Right forelimb (tissue), 1 donor: ENCODE measurements around the gene RAB1B.
"Not testable (repeated sequence)": the region's sequence is repeated elsewhere in the genome, so short reads cannot be mapped to it uniquely, and the experiment has no call there.

Experiments
- DNase-seq: peaks from one replicate; pipeline ENCODE4 v3.0.0-alpha.2; 2018

RAB1B gene

GRCh38 chr11:66310803-66311440 lies 42.5 kb downstream of the RAB1B start:
- DNase-seq = not testable (repeated sequence)

GRCh38 chr11:66311470-66311964 lies 43.1 kb downstream of the RAB1B start:
- DNase-seq = no peak

GRCh38 chr11:66311965-66312548 lies 43.6 kb downstream of the RAB1B start:
- peak; percentile 94 for DNase-seq

- peak; percentile 99 for DNase-seq
These were observed 44.3 kb downstream of the RAB1B start for GRCh38 chr11:66312549-66313320.

GRCh38 chr11:66313321-66314185 lies 45.1 kb downstream of the RAB1B start:
- DNase-seq = peak; percentile 90

GRCh38 chr11:66314186-66314501 lies 45.7 kb downstream of the RAB1B start:
- no peak for DNase-seq

GRCh38 chr11:66314561-66315497 lies 46.4 kb downstream of the RAB1B start:
- no peak for DNase-seq

GRCh38 chr11:66315498-66315885 lies 47.1 kb downstream of the RAB1B start:
- no peak for DNase-seq

- no peak for DNase-seq
These were observed 47.7 kb downstream of the RAB1B start for GRCh38 chr11:66315921-66316811.

GRCh38 chr11:66316849-66317251 lies 48.4 kb downstream of the RAB1B start, which contains the start of gene CD248:
TSS of gene CD248 (minus strand) at chr11:66317044. CDS start at chr11:66317027, 17 bp downstream.
- DNase-seq = peak; percentile 87

- DNase-seq = peak; percentile 77
These were observed 48.9 kb downstream of the RAB1B start for GRCh38 chr11:66317322-66317722.

- DNase-seq = peak; percentile 62
These were observed 49.5 kb downstream of the RAB1B start for GRCh38 chr11:66317723-66318599.

GRCh38 chr11:66318600-66318970 lies 50.1 kb downstream of the RAB1B start:
- no peak for DNase-seq

GRCh38 chr11:66320289-66320688 lies 51.9 kb downstream of the RAB1B start:
- not testable (repeated sequence) for DNase-seq

GRCh38 chr11:66320748-66321147 lies 52.3 kb downstream of the RAB1B start:
- DNase-seq = not testable (repeated sequence)

GRCh38 chr11:66321606-66322005 lies 53.2 kb downstream of the RAB1B start:
- no peak for DNase-seq

GRCh38 chr11:66322732-66323427 lies 54.4 kb downstream of the RAB1B start:
- DNase-seq = no peak

GRCh38 chr11:66323684-66324083 lies 55.2 kb downstream of the RAB1B start:
- DNase-seq = no peak

GRCh38 chr11:66324664-66325063 lies 56.2 kb downstream of the RAB1B start:
- DNase-seq = no peak
